ENCODE data around the gene RHOT2. TPM values are rescaled to one million over a fixed set of nuclear protein-coding genes. Genes with fewer than 3 reads are reported as not detected.

RHOT2 gene
- total and polyA plus RNA-seq, 9 of the 15 experiments (the other 6 are each of a cell fraction or from before 2014, with no cell fraction given) = 5.0 to 373 (median 112) TPM

DNA sequence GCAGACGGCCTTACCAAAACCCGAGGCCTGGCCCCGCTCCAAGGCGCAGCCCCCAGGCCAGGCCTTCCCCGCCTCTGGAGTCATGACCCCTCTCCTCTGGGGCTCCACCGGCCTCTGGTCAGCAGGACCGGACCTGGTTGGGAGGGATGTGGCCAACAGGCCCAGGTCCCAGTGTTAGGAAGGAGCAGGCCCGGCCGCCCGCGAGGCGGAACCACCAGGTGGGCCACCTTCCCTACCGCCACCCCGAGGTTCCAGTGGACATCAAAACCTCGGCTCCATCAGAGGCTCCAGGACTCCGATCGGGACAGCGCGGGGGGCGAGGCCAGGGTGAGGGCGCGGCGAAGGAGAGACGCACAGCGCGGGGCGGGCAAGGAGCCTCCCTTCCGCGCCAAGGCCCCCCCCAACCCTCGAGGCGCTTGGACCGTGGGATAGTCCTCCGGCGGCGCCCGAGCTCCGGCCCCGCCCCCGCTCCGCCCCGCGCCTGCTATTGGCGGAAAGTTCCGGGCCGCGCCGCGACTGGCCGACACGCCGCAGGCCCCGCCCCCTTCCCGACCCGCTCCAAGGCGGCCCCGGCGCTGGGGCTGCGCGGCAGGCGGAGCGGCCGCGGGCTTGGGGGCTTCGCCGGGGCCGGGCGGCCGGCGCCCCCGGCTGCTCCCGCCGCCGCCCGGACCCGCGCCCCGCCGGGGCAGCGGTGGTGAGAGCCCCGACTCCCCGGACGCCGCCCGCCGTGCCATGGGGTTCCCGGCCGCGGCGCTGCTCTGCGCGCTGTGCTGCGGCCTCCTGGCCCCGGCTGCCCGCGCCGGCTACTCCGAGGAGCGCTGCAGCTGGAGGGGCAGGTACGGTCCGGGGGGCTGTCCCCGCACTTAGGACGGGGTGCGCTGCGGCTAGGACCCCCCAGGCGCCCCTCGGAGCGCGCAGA, 46.9 kb downstream of the RHOT2 start, which contains the start of gene METRN (continued):
- TF ChIP-seq, protein P1, sequence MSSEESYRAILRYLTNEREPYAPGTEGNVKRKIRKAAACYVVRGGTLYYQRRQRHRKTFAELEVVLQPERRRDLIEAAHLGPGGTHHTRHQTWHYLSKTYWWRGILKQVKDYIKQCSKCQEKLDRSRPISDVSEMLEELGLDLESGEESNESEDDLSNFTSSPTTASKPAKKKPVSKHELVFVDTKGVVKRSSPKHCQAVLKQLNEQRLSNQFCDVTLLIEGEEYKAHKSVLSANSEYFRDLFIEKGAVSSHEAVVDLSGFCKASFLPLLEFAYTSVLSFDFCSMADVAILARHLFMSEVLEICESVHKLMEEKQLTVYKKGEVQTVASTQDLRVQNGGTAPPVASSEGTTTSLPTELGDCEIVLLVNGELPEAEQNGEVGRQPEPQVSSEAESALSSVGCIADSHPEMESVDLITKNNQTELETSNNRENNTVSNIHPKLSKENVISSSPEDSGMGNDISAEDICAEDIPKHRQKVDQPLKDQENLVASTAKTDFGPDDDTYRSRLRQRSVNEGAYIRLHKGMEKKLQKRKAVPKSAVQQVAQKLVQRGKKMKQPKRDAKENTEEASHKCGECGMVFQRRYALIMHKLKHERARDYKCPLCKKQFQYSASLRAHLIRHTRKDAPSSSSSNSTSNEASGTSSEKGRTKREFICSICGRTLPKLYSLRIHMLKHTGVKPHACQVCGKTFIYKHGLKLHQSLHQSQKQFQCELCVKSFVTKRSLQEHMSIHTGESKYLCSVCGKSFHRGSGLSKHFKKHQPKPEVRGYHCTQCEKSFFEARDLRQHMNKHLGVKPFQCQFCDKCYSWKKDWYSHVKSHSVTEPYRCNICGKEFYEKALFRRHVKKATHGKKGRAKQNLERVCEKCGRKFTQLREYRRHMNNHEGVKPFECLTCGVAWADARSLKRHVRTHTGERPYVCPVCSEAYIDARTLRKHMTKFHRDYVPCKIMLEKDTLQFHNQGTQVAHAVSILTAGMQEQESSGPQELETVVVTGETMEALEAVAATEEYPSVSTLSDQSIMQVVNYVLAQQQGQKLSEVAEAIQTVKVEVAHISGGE (CRISPR knock-in tag; IDR thresholded peaks at IDR 0.05) = 0 out of 6 replicates have a peak, but pooled peaks of 1 of the 3 experiments have one; percentile 3
- TF ChIP-seq FOXP4 (CRISPR knock-in tag; IDR thresholded peaks at IDR 0.05; ENCODE audit: borderline replicate concordance) = no peak
- TF ChIP-seq E2F6 (IDR thresholded peaks at IDR 0.05; ENCODE audit: borderline replicate concordance in 1 of 2, extremely low read depth in 1 of 2, insufficient read depth in 1 of 2, insufficient read length in 1 of 2, low read depth in 1 of 2, low read length in 1 of 2, poor library complexity in 1 of 2, severe bottlenecking in 1 of 2) = peak; percentile 84 to 91
- TF ChIP-seq ZC3H8 (IDR thresholded peaks at IDR 0.05) = no peak
- no peak for TF ChIP-seq SNIP1 (IDR thresholded peaks at IDR 0.05; ENCODE audit: low read depth)
- TF ChIP-seq FOXJ2 (tag; IDR thresholded peaks at IDR 0.05) = no peak
- no peak for TF ChIP-seq MBD1 (CRISPR knock-in tag; IDR thresholded peaks at IDR 0.05)
- TF ChIP-seq MCM7 (IDR thresholded peaks at IDR 0.05) = no peak
- TF ChIP-seq PCBP2 (IDR thresholded peaks at IDR 0.05; ENCODE audit: low read depth, low read length, poor library complexity, severe bottlenecking) = no peak
- TF ChIP-seq, protein P2, sequence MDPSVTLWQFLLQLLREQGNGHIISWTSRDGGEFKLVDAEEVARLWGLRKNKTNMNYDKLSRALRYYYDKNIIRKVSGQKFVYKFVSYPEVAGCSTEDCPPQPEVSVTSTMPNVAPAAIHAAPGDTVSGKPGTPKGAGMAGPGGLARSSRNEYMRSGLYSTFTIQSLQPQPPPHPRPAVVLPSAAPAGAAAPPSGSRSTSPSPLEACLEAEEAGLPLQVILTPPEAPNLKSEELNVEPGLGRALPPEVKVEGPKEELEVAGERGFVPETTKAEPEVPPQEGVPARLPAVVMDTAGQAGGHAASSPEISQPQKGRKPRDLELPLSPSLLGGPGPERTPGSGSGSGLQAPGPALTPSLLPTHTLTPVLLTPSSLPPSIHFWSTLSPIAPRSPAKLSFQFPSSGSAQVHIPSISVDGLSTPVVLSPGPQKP (CRISPR knock-in tag; IDR thresholded peaks at IDR 0.05) = no peak
- TF ChIP-seq ZNF780A (CRISPR knock-in tag; IDR thresholded peaks at IDR 0.05) = no peak
- no peak for TF ChIP-seq PTRF (tag; IDR thresholded peaks at IDR 0.05)
- peak; percentile 11; the same call in 1 of the 2 replicates for TF ChIP-seq CREB1 (IDR thresholded peaks at IDR 0.05)
- no peak for TF ChIP-seq CREB1 (CRISPR knock-in tag; IDR thresholded peaks at IDR 0.05)
- no peak for TF ChIP-seq ZNF316 (IDR thresholded peaks at IDR 0.05)
- no peak for TF ChIP-seq KDM1A (IDR thresholded peaks at IDR 0.05)
- peak; percentile 60 for TF ChIP-seq PCBP1 (IDR thresholded peaks at IDR 0.05; ENCODE audit: low read depth, low read length, poor library complexity, severe bottlenecking)

Data from K562 (cell line).